Measurements from ENCODE around the gene ABHD11.

ABHD11 gene

DNA sequence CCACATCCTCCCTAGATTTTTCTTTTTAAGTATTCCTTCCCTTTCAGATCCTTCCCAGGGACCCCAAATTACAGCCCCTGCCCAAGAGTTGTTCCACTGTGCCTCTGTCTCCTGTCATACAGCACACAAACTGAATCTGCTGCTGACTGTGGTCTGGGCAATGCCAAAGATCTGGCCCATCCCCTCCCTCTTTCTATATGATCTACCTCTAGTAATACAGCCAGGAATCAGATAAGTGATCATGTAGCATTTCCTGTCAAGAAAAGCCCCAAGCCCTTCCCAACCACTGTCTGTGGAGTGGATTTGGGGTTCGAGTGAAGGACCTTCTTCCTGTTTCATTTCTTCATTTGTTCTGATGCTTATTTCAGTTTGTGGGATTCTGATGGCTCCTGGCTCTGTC, 25.8 kb downstream of the ABHD11 start:
- no peaks in the 10 kb centered on the region for H3K9me3 ChIP-seq
- TF ChIP-seq Cebpa-rat (IDR thresholded peaks at IDR 0.05) = no peak
- H3K4me2 ChIP-seq = 0 out of 2 replicates have a peak overlapping the region, but pooled peaks have one; percentile 9
- peaks cover 77% of the 10 kb centered on the region for H3K4me1 ChIP-seq
- H3K9ac ChIP-seq = no peak overlapping the region
- H4K20me1 ChIP-seq = peaks cover 96% of the 10 kb centered on the region
- peaks cover 66% of the 10 kb centered on the region for H3K27me3 ChIP-seq
- H3K27ac ChIP-seq = no peak overlapping the region
- H3K4me3 ChIP-seq = no peak overlapping the region
- no peaks in the 10 kb centered on the region for H3K36me3 ChIP-seq

DNA sequence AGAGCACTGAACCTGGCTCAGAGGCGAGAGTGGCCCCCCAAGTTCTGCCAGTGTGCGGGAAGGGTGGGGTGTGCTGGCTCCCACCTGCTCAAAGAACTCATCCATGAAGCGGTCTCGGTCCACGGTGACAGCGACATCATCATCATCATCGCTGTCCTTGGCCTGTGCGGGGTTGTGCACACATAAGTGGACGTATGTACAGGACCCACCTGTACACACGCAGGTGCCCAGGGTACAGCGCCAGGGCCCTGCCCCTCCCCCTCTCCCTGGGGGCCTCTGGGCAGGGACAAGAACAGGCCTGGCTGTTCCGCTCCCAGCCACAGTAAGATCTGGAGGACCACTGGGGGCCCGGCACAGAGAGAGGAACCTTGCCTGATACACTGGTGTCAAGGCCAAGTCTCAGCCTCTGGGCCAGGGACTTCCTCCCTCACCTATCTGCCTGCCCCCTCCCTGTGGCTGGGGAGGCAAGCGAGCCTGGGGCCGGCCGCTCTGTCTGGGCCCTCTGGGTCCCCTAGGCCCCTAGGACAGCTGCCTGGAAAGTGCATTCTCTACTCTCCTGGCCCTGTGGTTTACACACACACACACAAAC, 29.5 kb downstream of the ABHD11 start:
- Histone ChIP-seq H3K36me3 (no peaks in the 10 kb centered on the region), H3K27me3 (peaks cover 34% of the 10 kb centered on the region), H3K4me3 (no peak overlapping the region), H3K4me2 (peak overlapping the region; percentile 99), H3K9me3 (no peaks in the 10 kb centered on the region), H3K9ac (no peak overlapping the region), H4K20me1 (peaks cover 67% of the 10 kb centered on the region), H3K4me1 (peaks cover 82% of the 10 kb centered on the region), H3K27ac (no peak overlapping the region)
- TF ChIP-seq Cebpa-rat (IDR thresholded peaks at IDR 0.05) = no peak

DNA sequence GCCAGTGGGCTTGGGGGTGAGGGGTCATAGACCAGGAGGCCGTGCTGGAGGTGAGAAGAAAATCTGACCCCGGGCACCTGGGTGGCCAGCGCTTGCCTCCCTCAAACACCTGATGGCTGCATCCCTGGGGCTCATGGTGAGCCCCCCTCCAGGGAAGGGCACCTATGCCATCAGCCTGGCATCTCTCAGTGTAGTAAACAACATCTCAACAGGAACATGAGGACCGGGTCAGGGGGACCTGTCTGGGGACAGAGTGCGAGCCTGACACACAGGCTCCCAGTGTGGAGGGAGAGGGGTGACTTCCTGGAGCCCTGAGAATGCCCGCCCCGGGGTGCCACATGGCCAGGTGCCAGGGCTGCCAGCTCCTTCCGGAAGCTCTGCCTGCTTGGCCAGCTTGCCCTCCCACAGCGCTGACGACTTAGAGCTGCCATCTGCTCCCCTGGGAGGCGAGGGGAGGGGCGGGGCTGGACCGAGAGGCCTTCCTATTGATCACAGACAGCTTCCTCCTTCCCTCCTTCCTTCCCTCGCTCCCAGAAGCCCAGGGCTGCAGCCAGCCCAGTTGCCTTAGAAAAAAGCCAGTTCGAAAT, 31.5 kb downstream of the ABHD11 start:
- peak overlapping the region; percentile 78 for H3K9ac ChIP-seq
- H3K4me3 ChIP-seq = peak overlapping the region; percentile 54
- peaks cover 15% of the 10 kb centered on the region; the same call in 1 of the 2 replicates for H3K27me3 ChIP-seq
- peaks cover 59% of the 10 kb centered on the region for H4K20me1 ChIP-seq
- peaks cover 93% of the 10 kb centered on the region for H3K4me1 ChIP-seq
- H3K36me3 ChIP-seq = no peaks in the 10 kb centered on the region
- H3K27ac ChIP-seq = peak overlapping the region; percentile 91
- H3K4me2 ChIP-seq = peak overlapping the region; percentile 99
- H3K9me3 ChIP-seq = no peaks in the 10 kb centered on the region
- TF ChIP-seq Cebpa-rat (IDR thresholded peaks at IDR 0.05) = no peak

DNA sequence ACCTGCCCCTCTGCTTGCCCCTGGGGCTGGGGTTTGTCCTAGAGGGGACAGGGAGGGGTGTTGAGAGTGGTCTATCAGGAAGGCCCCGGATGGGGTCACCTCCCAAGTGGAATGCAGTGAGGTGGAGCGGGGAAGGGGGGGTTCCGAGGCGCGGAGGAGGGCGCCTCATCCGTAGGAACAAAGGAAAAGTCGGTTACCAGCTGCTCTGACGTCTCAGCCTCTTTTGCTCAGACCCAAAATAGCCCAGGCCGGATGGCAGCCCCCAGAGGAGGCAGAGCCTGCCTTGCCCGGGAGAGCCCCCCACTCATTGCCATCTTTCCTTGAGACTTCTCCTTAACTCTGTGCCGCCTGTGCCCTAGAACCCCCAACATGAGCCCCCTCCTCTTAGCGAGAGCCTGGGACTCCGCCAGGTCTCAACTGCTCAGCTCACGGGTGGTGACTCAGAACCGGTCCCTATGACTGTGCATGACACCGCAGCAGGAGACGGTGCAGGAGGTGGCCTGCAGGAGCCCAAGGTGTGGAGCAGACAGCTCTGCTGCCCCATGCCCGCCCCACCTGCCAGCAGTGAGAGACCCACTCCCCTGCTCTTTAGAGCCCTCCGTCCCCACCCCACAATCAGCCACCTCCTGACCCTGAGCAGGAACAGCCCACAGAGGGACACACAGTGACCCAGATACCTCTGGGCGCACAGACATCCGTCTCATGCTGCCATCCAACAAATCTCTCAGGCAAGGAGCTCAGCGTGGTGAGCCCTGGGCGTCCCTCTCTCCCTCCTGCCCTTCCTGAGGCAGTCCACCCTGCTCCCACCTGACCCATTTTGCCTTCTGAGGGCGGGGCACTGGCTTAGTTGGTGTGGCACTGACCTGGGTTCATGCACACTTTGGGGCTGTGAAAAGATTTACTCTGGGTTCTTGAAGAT, 32.2 kb downstream of the ABHD11 start:
- Histone ChIP-seq H4K20me1 (peaks cover 58% of the 10 kb centered on the region), H3K27me3 (peaks cover 7% of the 10 kb centered on the region; the same call in 1 of the 2 replicates), H3K9ac (peak overlapping the region; percentile 78), H3K4me3 (peak overlapping the region; percentile 54), H3K36me3 (no peaks in the 10 kb centered on the region), H3K9me3 (no peaks in the 10 kb centered on the region), H3K27ac (peak overlapping the region; percentile 91), H3K4me1 (peaks cover 92% of the 10 kb centered on the region), H3K4me2 (peak overlapping the region; percentile 99)
- TF ChIP-seq Cebpa-rat (IDR thresholded peaks at IDR 0.05) = no peak

DNA sequence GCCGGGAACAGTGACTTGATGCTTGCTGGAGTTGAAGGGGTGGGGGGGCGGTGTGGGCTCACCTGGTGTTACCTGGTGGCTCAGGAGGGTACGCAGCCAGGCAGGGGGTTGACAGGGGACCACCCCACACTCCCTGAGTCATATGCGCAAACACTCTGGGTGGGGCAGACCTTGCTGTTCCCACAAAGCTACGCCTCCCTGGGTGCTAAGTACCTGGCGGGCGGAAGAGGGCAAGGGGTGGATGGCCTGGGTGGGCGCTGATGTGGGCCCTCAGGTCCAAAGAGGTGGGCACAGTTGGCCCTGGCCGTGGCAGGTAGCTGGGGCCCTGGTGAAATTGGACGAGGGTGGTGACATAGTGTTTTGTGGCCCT, 33.1 kb downstream of the ABHD11 start:
- Histone ChIP-seq H3K9me3 (no peaks in the 10 kb centered on the region), H3K9ac (peak overlapping the region; percentile 78), H3K27me3 (0 out of 2 replicates have a peak, but pooled peaks cover under 1% of the 10 kb centered on the region), H3K36me3 (no peaks in the 10 kb centered on the region), H3K27ac (peak overlapping the region; percentile 91), H3K4me2 (peak overlapping the region; percentile 99), H3K4me1 (peaks cover 84% of the 10 kb centered on the region), H4K20me1 (peaks cover 58% of the 10 kb centered on the region), H3K4me3 (peak overlapping the region; percentile 54)
- TF ChIP-seq Cebpa-rat (IDR thresholded peaks at IDR 0.05) = no peak

DNA sequence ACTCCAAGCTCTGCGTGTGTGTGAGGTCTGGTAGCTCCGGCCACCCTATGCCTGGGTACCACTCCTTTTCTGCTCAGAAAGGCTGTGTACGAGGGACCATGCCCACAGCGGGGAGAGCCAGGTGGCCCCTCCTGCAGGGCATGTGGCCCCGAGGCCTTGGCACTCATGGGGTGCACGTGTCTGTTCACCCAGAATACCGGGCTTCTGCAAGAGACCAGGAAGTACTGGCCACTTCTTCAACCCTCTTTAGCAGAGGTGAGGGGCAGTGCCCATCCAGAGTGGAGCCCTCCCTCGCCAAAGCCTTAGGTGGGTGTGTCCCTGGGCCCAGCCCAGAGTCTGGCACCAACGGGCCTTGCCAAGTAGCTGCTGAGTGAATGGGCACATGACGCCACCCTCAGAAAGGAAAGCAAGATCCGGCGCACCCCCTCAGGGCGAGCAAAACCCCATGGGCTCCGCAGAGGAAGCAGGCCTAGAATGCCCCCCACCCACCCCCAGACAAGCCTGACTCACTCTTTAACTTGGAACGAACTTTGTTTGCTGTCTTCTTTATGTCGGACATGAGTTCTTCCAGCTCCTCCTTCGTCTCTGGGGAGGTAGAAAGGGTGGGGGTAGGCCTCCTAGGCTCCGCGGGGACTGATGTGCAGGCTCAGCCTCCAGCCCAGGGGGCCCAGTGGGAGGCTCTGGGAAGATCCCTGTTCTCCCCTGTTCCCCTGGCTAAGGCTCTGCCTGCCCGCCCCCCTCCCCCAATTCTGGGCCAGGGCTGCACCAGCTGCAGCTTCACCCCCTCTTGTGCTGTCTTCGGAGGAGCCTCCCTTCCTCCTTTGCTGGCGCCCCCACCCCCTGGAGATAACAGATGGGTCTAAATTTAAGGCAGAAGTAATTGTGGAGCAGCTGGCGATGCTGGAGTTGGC, 33.7 kb downstream of the ABHD11 start:
- peak overlapping the region; percentile 78 for H3K9ac ChIP-seq
- H3K4me2 ChIP-seq = peak overlapping the region; percentile 99
- peaks cover 58% of the 10 kb centered on the region for H4K20me1 ChIP-seq
- peaks cover under 1% of the 10 kb centered on the region for H3K36me3 ChIP-seq
- H3K4me1 ChIP-seq = peaks cover 86% of the 10 kb centered on the region
- peak overlapping the region; percentile 91 for H3K27ac ChIP-seq
- peak overlapping the region; percentile 54 for H3K4me3 ChIP-seq
- no peaks in the 10 kb centered on the region for H3K9me3 ChIP-seq
- H3K27me3 ChIP-seq = no peaks in the 10 kb centered on the region
- TF ChIP-seq Cebpa-rat (IDR thresholded peaks at IDR 0.05) = no peak

DNA sequence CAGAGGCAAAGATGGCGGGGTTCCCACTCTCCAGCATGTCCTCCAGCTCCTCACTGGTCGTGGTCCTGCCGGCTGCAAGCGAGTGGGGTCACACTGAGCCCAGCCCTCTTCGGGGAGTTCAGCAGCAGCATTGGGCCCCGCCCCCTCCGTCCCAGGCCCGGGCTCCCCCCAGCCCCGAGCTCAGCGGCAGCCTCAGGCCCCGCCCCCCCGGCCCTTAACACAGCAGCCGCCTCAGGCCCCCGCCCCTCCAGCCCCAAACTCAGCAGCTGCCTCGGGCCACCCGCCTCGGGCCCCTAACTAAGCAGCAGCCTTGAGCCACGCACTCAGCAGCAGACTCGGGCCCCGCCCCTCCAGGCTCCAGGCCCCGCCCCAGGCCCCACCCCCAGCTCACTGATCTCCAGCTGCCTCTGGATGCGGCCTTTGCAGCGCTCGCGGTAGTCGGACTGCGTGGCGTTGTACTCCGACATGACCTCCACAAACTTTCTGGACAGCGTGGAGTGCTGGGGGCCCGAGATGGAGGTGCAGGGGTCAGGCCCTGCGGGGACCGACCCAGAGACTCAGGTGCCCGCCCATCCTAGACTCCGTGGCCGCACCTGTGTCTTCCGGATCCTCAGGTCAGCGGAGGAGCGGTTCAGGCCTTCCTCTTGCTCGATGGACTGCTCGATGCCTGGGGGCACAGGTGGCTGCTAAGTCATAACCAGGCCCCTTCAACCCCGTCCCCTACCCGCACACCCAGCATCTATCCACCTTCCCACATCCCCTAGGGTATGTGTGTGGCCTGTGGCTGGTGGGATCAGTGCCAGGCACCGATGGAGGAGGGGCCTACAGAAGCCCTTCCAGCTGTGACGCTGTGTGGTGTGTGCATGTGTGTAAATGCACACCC, 34.6 kb downstream of the ABHD11 start:
- H3K36me3 ChIP-seq = peaks cover 9% of the 10 kb centered on the region
- no peaks in the 10 kb centered on the region for H3K27me3 ChIP-seq
- peak overlapping the region; percentile 99 for H3K4me2 ChIP-seq
- H3K9ac ChIP-seq = peak overlapping the region; percentile 69; the same call in 1 of the 2 replicates
- no peaks in the 10 kb centered on the region for H3K9me3 ChIP-seq
- H4K20me1 ChIP-seq = peaks cover 58% of the 10 kb centered on the region
- H3K4me1 ChIP-seq = peaks cover 86% of the 10 kb centered on the region
- peak overlapping the region; percentile 91 for H3K27ac ChIP-seq
- no peak for TF ChIP-seq Cebpa-rat (IDR thresholded peaks at IDR 0.05)
- peak overlapping the region; percentile 54 for H3K4me3 ChIP-seq

DNA sequence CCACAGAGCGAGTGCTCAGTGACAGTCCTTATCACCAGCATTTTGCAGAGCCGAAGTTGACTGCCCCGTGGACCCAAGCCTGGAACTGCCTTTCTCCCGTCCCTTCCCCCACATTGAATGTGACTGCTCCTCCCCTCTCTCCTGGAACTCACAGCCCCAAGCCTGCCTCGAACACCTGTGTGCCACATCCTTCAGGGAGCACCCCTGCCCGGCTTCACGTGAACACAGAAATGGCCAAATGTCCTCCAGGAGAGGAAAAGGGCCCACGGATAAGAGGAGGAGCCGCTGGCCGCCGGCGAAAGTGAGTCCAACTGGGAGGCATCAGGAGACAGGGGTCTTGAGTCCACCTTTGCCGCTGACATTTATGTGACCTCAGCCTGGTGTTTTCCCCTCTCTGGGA, 35.4 kb downstream of the ABHD11 start:
- no peak overlapping the region for H3K27ac ChIP-seq
- TF ChIP-seq Cebpa-rat (IDR thresholded peaks at IDR 0.05) = no peak
- H3K27me3 ChIP-seq = no peaks in the 10 kb centered on the region
- peaks cover 86% of the 10 kb centered on the region for H3K4me1 ChIP-seq
- H3K36me3 ChIP-seq = peaks cover 17% of the 10 kb centered on the region
- peaks cover 58% of the 10 kb centered on the region for H4K20me1 ChIP-seq
- H3K4me3 ChIP-seq = peak overlapping the region; percentile 31; the same call in 1 of the 2 replicates
- no peak overlapping the region; the same call in 1 of the 2 replicates for H3K9ac ChIP-seq
- H3K9me3 ChIP-seq = no peaks in the 10 kb centered on the region
- peak overlapping the region; percentile 94 for H3K4me2 ChIP-seq

Measured in BLaER1 (cell line).